NCI-H2081 treated with DMSO at 0.1 percent for 48 hours (cell line): ENCODE data around the gene ITSN2.

Experiments used
- DNase-seq: peaks from one replicate; lab custom pipeline; 2025; lab: John Stamatoyannopoulos, UW

Gene ITSN2

GRCh38 chr2:24175631-24176187, 184.6 kb downstream of the ITSN2 start:
- no peak for DNase-seq

DNA sequence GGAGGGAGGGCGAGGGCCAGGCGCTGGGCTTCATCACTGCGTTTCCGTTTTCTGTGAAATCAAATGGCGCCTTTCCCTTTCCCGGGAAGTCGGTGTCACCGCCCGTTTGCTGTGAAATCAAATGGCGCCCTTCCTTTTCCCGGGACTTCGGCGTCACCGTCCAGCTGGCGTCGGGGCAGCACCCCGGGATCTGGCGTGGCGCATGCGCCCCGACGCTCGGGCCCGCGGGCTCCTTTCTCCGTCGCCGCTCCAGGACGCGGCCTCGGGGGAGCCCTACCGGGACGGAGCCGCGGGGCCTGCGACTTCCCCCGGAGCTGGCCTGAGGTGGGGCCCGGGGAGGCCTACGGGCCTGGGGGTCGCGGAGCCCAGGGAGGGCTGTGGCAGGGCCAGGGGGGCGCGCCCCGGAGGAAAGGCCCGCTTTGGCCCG, 185.5 kb downstream of the ITSN2 start, which contains the start of gene FAM228A:
Gene FAM228A (plus strand): TSS at position 203 of the 427 bp plus-strand sequence. CDS start 428 bp downstream, outside the sequence.
- no peak for DNase-seq

DNA sequence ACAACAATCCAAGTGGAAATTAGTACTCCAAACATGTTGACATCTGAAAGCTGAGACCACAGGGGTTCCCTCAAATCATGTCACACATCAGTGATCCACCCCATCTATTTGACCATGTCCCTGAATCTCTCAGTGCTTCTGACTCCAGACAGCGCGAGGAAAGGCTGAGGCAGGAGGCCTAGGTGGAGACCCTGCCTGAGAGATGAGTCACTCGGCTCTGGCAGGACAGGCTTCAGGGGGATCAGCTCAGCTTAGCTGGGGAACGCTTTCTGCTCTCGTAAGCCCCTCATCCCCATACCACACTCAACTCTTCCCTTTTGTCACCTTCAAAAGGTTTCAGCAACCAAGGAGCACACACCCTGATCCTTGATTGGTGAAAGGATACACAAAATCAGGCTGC, 191.3 kb downstream of the ITSN2 start:
- no peak for DNase-seq

- no peak for DNase-seq
These were observed 195.8 kb downstream of the ITSN2 start for GRCh38 chr2:24164416-24164973.

DNA sequence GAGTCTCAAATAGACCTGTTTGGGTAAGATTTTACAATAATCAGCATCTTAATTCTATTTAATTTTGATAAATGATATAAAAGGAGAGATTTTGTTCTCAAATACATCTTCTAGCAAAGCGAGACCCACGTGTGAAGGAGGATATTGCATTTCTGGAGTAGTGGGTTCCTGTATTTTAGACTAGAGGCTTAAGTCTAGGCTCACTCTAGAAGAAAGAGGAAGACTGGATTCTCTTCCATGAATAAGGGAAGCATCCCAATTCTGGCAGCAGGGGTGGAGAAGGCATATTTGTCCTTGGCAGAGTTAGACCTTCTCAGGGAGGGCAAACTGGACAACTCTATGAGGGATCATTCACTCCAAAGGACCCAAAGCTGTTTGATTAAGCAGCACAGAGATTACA, 196.7 kb downstream of the ITSN2 start:
- DNase-seq = no peak

DNA sequence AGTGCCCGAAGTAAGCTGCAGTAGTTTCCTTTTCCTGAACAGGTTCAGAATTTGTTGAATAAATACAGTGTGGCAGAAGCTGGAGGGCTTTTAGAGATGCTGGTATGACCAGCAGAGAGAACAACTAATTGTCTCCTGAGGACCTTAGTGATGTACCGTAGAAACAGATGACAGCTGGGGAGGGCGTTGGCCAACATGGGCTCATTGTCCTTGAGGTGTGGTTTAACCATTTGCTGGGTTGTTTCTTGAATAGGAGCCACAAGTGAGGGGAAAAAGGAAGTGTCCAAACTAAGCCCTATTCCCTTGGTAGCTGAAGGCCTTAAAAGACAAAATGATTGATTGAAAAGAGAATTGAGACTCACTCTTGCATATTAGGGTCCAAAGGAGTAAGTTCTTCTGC, 197.2 kb downstream of the ITSN2 start:
- no peak for DNase-seq

DNA sequence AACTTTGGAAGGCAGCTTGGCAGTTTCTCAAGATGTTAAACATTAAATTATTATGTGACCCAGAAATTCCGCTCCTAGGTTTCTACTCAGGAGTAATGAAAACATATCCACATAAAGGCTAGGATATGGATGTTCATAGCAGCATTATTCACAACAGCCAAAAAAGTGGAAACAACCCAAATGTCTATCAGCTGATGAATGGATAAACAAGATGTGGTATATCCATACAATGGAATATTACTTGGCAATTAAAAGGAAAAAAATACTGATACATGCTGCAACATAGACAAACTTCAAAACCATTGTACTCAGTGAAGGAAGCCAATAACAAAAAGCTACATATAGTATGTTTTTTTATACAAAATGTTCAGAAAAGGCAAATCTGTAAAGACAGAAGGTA, 197.8 kb downstream of the ITSN2 start:
- no peak for DNase-seq

DNA sequence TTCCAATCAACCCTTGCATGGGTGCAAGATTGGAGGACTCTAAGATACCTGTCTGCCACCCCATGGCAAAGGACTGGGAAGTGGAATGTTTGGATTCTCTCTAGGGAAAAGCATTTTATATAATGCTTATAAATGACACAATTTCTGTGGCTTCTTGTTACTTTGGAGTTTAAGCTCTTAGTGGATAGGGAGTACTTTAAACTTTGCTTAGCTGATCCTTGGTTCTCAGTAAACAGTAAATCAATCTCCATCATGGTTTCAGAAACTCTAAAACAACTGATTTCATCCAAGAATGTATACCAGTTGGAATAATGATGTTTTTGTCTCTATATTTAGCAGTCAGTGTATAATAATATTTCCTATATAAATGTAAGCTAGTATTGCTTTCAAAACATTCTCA, 199.6 kb downstream of the ITSN2 start:
- no peak for DNase-seq

DNA sequence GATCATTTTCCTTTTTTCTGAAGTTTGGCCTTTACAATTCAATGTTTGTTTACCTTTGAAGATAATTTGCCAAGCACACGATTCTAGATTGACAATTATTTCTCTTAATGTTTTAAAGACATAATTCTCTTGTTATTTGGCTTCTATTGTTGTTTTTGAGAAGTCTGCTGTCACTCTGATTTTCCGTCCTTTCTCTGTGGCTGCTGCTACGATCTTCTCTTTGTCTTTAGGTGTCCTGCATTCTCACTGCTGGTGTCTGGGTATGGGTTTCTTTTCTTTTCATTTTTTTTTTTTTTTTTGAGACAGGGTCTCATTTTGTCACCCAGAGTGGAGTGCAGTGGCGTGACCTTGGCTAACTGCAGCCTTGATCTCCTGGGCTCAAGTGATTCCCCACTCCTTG, 200.6 kb downstream of the ITSN2 start:
- no peak for DNase-seq

DNA sequence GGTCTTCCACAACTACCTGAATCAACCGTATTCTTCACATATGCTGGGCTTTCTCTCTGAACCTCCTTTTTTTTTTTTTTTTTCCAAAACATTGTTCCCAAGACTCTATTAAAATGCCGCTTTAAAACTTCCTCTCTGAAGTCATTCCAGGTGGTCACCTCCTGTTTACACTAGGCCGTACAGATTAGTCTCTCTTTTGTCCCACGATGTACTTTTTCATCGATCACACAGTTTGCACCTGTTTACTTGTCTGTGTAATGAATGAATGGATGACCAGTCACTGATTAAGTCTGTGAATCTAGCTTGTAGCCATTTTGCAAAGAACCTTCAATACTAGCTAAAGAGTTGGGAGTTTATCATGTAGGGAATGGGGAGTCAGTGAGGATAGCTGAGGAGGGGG, 202.2 kb downstream of the ITSN2 start:
- no peak for DNase-seq

- no peak for DNase-seq
These were observed 206.9 kb downstream of the ITSN2 start for GRCh38 chr2:24153478-24153877.
